HepG2 (cell line): ENCODE measurements around the gene LIPH. TPM values are rescaled to one million over a fixed set of nuclear protein-coding genes. Genes with fewer than 3 reads are reported as not detected.
A peak's percentile ranks its signal among the peaks of the same experiment; 100 is the strongest.

ENCODE experiments used
- ATAC-seq: fragments of 200-7000 bp; cut with Tn5 transposase; 3 replicates; pipeline ENCODE4 v1.9.1; 2020; ENCODE audit warnings: mild to moderate bottlenecking, moderate library complexity
- BruUV-seq: library from RNA; stranded (reverse); fragments of 400-500 nt; replicated peaks from 2 replicates; lab custom pipeline; 2021; lab: Mats Ljungman, UMichigan
- CTCF ChIA-PET: fragments of 300-600 bp; formaldehyde crosslinking; extraction: SDS; loops from one replicate; lab custom pipeline; 2021; ENCODE audit warnings: low total read pairs, inconsistent platforms, low intra/inter-chr PET ratio; lab: Yijun Ruan, JAX
- POLR2A ChIA-PET: fragments of 350-600 bp; sonication (Branson Sonifier 250); formaldehyde crosslinking; loops from one replicate; lab custom pipeline; 2020; ENCODE audit warnings: antibody characterized with exemption, inconsistent platforms; lab: Yijun Ruan, JAX
- DNase-seq: peaks from one replicate; pipeline ENCODE4 v3.0.0-alpha.2; 2015; ENCODE audit warnings: low spot score
- FAIRE-seq: peaks from 3 replicates; lab custom pipeline; 2011; peaks lifted over from hg19 to GRCh38; lab: Jason Lieb, UNC
- H2AFZ ChIP-seq: one replicate; pipeline ENCODE4 v1.6.1; 2011; ENCODE audit warnings: low read length, inconsistent platforms
- H3K27ac ChIP-seq: fragments of 300-600 bp; 3 replicates; pipeline ENCODE4 v1.8.0; 2011; ENCODE audit warnings: mixed run types, mild to moderate bottlenecking, mixed read lengths, low read length, inconsistent platforms; ENCODE audit not compliant: insufficient read depth; ENCODE audit errors: extremely low read length
- H3K27me3 ChIP-seq, 2 experiments: fragments of 200-600 bp in 1 of 2; 2 replicates in 1 of 2; 3 replicates in 1 of 2; pipeline versions ENCODE4 v1.6.0 to v1.8.0; 2011; ENCODE audit warnings: low read length in 2 of 2, mild to moderate bottlenecking in 2 of 2, moderate library complexity in 2 of 2, inconsistent platforms in 1 of 2; ENCODE audit not compliant: insufficient read depth in 2 of 2, control insufficient read depth in 1 of 2
- H3K36me3 ChIP-seq, 2 experiments: fragments of 200-600 bp in 1 of 2; replicated peaks in 1 of 2; 2 replicates in 1 of 2; 3 replicates in 1 of 2; pipeline versions ENCODE4 v1.5.1 to v1.8.0; 2011; ENCODE audit warnings: low read length in 2 of 2, inconsistent platforms in 1 of 2; ENCODE audit not compliant: insufficient read depth in 2 of 2, control insufficient read depth in 1 of 2
- H3K4me1 ChIP-seq: 2 replicates; pipeline ENCODE4 v1.5.1; 2012; ENCODE audit warnings: low read length, inconsistent platforms; ENCODE audit not compliant: insufficient read depth
- H3K4me2 ChIP-seq: 2 replicates; pipeline ENCODE4 v1.6.0; 2011; ENCODE audit warnings: low read depth, low read length, inconsistent platforms
- H3K4me3 ChIP-seq, 3 experiments: fragments of 200-600 bp in 1 of 3; sonication (generic), shearing (Covaris generic) in 1 of 3; replicated peaks in 1 of 3; 2 replicates each; pipeline ENCODE4 v1.5.1; 2011 to 2016; ENCODE audit warnings: low read length in 3 of 3, inconsistent platforms in 2 of 3, low read depth in 2 of 3, mild to moderate bottlenecking in 2 of 3, control low read depth in 1 of 3, mixed read lengths in 1 of 3; ENCODE audit not compliant: insufficient read depth in 1 of 3
- H3K79me2 ChIP-seq: one replicate; pipeline ENCODE4 v1.6.1; 2011; ENCODE audit warnings: low read length, inconsistent platforms; ENCODE audit not compliant: insufficient read depth
- H3K9ac ChIP-seq: 2 replicates; pipeline ENCODE4 v1.6.0; 2011; ENCODE audit warnings: mild to moderate bottlenecking, low read depth, low read length, inconsistent platforms; ENCODE audit not compliant: insufficient read depth
- H3K9me3 ChIP-seq: 2 replicates; pipeline ENCODE4 v1.5.1; 2012; ENCODE audit warnings: mild to moderate bottlenecking, low read length
- H4K20me1 ChIP-seq: 2 replicates; pipeline ENCODE4 v1.6.0; 2011; ENCODE audit warnings: inconsistent platforms, mild to moderate bottlenecking, low read length, moderate library complexity; ENCODE audit not compliant: insufficient read depth
- ATAD3A ChIP-seq: sonication (generic); formaldehyde crosslinking; IDR thresholded peaks from 2 replicates; pipeline ENCODE4 v1.4.0; 2020; ENCODE audit warnings: missing genetic modification reagents
- BCL3 ChIP-seq: sonication (generic); formaldehyde crosslinking; IDR thresholded peaks from 2 replicates; pipeline ENCODE4 v1.5.1; 2020; ENCODE audit warnings: mild to moderate bottlenecking, missing genetic modification reagents, moderate library complexity
- IRF2 ChIP-seq: IDR thresholded peaks from 2 replicates; pipeline ENCODE4 v1.6.1; 2018; ENCODE audit warnings: missing genetic modification reagents, missing compliant biosample characterization
- KMT2B ChIP-seq: IDR thresholded peaks from 2 replicates; pipeline ENCODE4 v1.6.1; 2016; ENCODE audit warnings: missing genetic modification reagents, missing compliant biosample characterization
- LCORL ChIP-seq, 2 experiments: fragments of 450-650 bp in 1 of 2; sonication (generic) in 1 of 2; formaldehyde crosslinking in 1 of 2; IDR thresholded peaks; 2 replicates each; pipeline versions ENCODE4 v1.5.0 to v1.6.1; 2017 to 2020; ENCODE audit warnings: antibody characterized with exemption in 1 of 2, missing genetic modification reagents in 1 of 2
- SOX13 ChIP-seq, 3 experiments: fragments of 450-650 bp in 1 of 3; sonication (generic) in 1 of 3; formaldehyde crosslinking in 1 of 3; IDR thresholded peaks in 2 of 3; conservative IDR thresholded peaks in 1 of 3; 2 replicates each; pipeline versions ENCODE4 v1.5.0 to v1.6.1; 2016 to 2020; ENCODE audit warnings: antibody characterized with exemption in 1 of 3, mild to moderate bottlenecking in 1 of 3, missing compliant biosample characterization in 1 of 3, missing genetic modification reagents in 1 of 3, moderate library complexity in 1 of 3
- SOX6 ChIP-seq, 2 experiments: fragments of 450-650 bp in 1 of 2; sonication (generic) in 1 of 2; formaldehyde crosslinking in 1 of 2; IDR thresholded peaks; 2 replicates each; pipeline versions ENCODE4 v1.4.0 to v1.6.1; 2017 to 2020; ENCODE audit warnings: antibody characterized with exemption in 1 of 2, mild to moderate bottlenecking in 1 of 2, missing genetic modification reagents in 1 of 2
- ZFP1 ChIP-seq: IDR thresholded peaks from 2 replicates; pipeline ENCODE4 v1.6.1; 2016
- ZNF678 ChIP-seq: sonication (generic); formaldehyde crosslinking; IDR thresholded peaks from 2 replicates; pipeline ENCODE4 v1.4.0; 2020; ENCODE audit warnings: mild to moderate bottlenecking, missing genetic modification reagents
- ZNF740 ChIP-seq: sonication (generic); formaldehyde crosslinking; IDR thresholded peaks from 2 replicates; pipeline ENCODE4 v1.4.0; 2020; ENCODE audit warnings: missing genetic modification reagents
- WGBS: methylation state at CpG from one replicate; pipeline ENCODE4 v1.1.6; 2017; ENCODE audit warnings: low lambda C conversion rate; 5-methylcytosine and 5-hydroxymethylcytosine counted together
- in situ Hi-C: cut with HindIII; loops from 2 replicates; pipeline ENCODE4 v1.10.0; 2017; ENCODE audit warnings: low pct_unique_long_range_greater_than_20kb; ENCODE audit not compliant: extremely low pct_ligation_motif_present
- intact Hi-C: fragments of 100-400 bp; cut with micrococcal nuclease; formaldehyde crosslinking; loops from one replicate; pipeline ENCODE4 v1.10.0; 2022; ENCODE audit not compliant: unreplicated experiment
- polyA plus RNA-seq, 8 experiments: library from polyadenylated mRNA; depleted of rRNA in 3 of 8; stranded (reverse) in 7 of 8; unstranded in 1 of 8; fragments of >200 nt; fragmentation: Illumina TruSeq in 4 of 8; extraction: Trizol in 4 of 8; gene quantifications; 2 replicates each; pipeline versions ENCODE4 v1.2.1 to v1.2.3, GENCODE V29; 2011 to 2016; ENCODE audit warnings: low read depth in 4 of 8, missing spikeins in 1 of 8, mixed read lengths in 1 of 8; ENCODE audit not compliant: insufficient read depth in 1 of 8
- total RNA-seq, 5 experiments: library from RNA; depleted of rRNA; stranded (reverse); fragments of >200 nt; fragmentation: Illumina TruSeq; extraction: Trizol; gene quantifications; 2 replicates each; pipeline ENCODE4 v1.2.3, GENCODE V29; 2016; ENCODE audit warnings: low read depth in 1 of 5

The LIPH gene
- total and polyA plus RNA-seq, 2 of the 13 experiments (the other 11 are each of a cell fraction or from before 2014, with no cell fraction given) = 0.09 to 0.34 TPM

GRCh38 chr3:185584686-185585085 is 32.3 kb upstream of the LIPH start (continued):
- TF ChIP-seq SOX6 (IDR thresholded peaks at IDR 0.05) (no peak), SOX6 (CRISPR knock-in tag; IDR thresholded peaks at IDR 0.05) (no peak), BCL3 (CRISPR knock-in tag) (no peak)

GRCh38 chr3:185583925-185584324 is 31.5 kb upstream of the LIPH start:
- Histone ChIP-seq H3K4me1 (peaks cover 30% of the 10 kb centered on the region), H3K9ac (no peak overlapping the region), H2AFZ (no peak overlapping the region), H3K79me2 (peaks cover 4% of the 10 kb centered on the region), H4K20me1 (no peaks in the 10 kb centered on the region), H3K4me3 (no peak overlapping the region), H3K9me3 (no peaks in the 10 kb centered on the region), H3K27ac (no peak overlapping the region), H3K36me3 (no peaks in the 10 kb centered on the region), H3K27me3 (no peaks in the 10 kb centered on the region; a peak in 1 of 5 replicates), H3K4me2 (peak overlapping the region; percentile 32; the same call in 1 of the 2 replicates)
- ATAC-seq (no peak), FAIRE-seq (no peak), DNase-seq (peak; percentile 40)
- ChIA-PET POLR2A (no interaction called here), CTCF (no interaction called here)
- WGBS = 3% methylated on average over 5 of the region's 6 CpGs
- intact Hi-C loops (no loop called here), in situ Hi-C loops (no loop called here)
- no TSS peak for BruUV-seq
- TF ChIP-seq ZFP1 (CRISPR knock-in tag) (no peak), SOX13 (IDR thresholded peaks at IDR 0.05) (no peak), SOX13 (CRISPR knock-in tag; conservative IDR thresholded peaks at IDR 0.05 in 1 of 2, IDR thresholded peaks at IDR 0.05 in 1 of 2) (peak in 1 of 2 experiments; percentile 27; a peak in 1 of 4 replicates), ZNF678 (CRISPR knock-in tag) (no peak), IRF2 (no peak), ATAD3A (CRISPR knock-in tag) (no peak), ZNF740 (CRISPR knock-in tag) (no peak), KMT2B (CRISPR knock-in tag) (no peak), LCORL (IDR thresholded peaks at IDR 0.05) (peak; percentile 89), LCORL (CRISPR knock-in tag; IDR thresholded peaks at IDR 0.05) (no peak)
